GM12873 (cell line): Measurements from ENCODE around the gene DPP6.

Experiments
- CTCF ChIP-seq: IDR thresholded peaks from 2 replicates; pipeline ENCODE4 v1.5.1; 2012; ENCODE audit warnings: low read depth, mild to moderate bottlenecking, moderate library complexity, low read length, control low read depth; ENCODE audit not compliant: insufficient read depth; ENCODE audit errors: missing control alignments

DPP6 gene

GRCh38 chr7:154287356-154287755, 235.2 kb downstream of the DPP6 start:
- no peak for TF ChIP-seq CTCF

DNA sequence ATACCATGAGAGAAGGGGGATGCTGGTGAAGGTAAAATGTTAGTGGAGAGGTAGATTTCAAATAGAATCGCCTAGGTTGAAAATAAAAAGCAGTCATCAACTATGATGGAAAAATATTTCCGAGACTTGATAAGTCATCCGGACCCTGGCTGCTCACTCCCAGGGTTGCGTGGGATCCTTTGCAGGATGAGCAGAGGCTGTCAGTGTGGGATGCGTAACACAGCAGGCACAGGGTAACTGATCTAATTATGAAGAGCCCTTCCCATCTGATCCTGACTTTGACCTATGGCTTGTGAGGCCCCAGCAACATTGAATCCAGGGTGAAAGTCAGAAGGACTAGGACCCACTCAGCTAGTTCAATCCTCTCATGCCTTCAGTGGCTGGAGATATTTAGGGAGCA, 236.9 kb downstream of the DPP6 start:
- no peak for TF ChIP-seq CTCF

- TF ChIP-seq CTCF, result no peak
These were observed 244.2 kb downstream of the DPP6 start for GRCh38 chr7:154296443-154296842.

DNA sequence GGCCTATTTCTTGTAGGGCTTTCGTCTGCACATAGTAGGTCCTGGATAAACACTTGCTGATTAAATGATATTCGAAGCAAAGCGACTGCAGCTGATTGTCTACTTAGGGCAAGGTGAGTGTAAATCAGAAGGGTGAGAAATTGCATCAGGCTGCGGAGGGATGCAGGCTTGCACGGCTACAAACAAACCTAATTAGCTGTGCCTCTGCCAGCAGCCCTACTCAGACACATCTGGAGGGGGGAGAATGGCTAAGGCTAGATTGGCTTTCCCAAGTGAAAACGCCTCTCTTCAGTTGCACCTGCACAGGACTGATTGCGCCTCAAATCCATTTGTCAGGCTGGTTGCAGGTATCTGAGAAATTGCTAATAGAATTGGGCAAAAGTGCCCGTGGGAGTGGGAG, 247.5 kb downstream of the DPP6 start:
- no peak for TF ChIP-seq CTCF

DNA sequence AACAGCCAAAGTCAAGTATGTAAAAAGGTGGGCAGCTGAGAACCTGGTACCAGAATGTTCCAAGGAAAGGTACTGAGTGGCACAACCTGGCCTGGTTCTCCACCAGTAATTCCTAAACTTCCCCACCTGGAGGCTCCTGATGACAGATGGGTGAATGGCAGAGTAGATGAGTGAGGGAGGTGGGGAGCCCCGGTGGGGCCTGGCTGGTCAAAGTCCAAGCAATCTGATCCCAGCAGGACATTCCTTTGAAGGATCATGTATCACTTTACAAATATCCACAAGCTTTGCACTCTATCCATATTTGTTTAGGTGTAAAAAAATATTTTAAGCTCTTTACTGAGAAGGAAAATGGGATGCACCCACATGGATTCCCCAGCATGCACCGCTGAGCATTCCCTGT, 250.2 kb downstream of the DPP6 start:
- no peak for TF ChIP-seq CTCF

DNA sequence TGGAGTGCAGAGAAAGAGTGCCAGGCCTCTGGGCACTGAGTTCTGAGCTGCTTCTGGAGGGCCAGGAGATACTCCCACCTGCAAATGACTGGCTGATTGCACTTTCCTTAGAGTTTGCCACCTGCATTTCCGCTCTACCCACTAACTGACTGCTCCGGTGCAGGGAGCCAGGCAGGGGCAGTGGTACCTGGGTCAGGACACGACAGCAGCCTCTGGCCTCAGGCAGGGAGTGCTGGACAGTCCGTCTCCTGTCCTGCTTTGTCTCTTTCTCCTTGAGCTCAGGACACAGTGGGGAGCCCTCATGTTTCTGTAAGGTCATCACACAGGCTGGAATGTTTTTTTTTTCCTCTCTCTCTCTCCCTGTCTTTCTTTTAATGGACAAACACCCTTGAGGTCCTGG, 252.0 kb downstream of the DPP6 start:
- no peak for TF ChIP-seq CTCF

- no peak for TF ChIP-seq CTCF
These were observed 252.8 kb downstream of the DPP6 start for GRCh38 chr7:154304740-154305700.
